Liver (tissue), 9 donors: ENCODE results near the gene B9D1. TPM values are rescaled to one million over a fixed set of nuclear protein-coding genes. Genes with fewer than 3 reads are reported as not detected.

ENCODE experiments used
- DNase-seq: peaks from one replicate; pipeline ENCODE4 v3.0.0-alpha.2; 2017; ENCODE audit warnings: low spot score
- H3K27ac ChIP-seq, 2 donors: one replicate each; pipeline ENCODE4 v1.7.0; 2013; ENCODE audit warnings: inconsistent platforms in 2 of 2, low read length in 2 of 2, control low read depth in 1 of 2, low read depth in 1 of 2, mild to moderate bottlenecking in 1 of 2
- H3K27me3 ChIP-seq, 4 donors: one replicate each; pipeline versions ENCODE4 v1.6.1 to v1.7.0; 2013; ENCODE audit warnings: low read length in 3 of 4, inconsistent platforms in 1 of 4, mild to moderate bottlenecking in 1 of 4, moderate library complexity in 1 of 4; ENCODE audit not compliant: control insufficient read depth in 4 of 4, insufficient read depth in 4 of 4
- H3K36me3 ChIP-seq, 4 donors: one replicate each; pipeline versions ENCODE4 v1.6.1 to v1.7.0; 2013; ENCODE audit warnings: low read length in 3 of 4, mild to moderate bottlenecking in 3 of 4, low read depth in 1 of 4, moderate library complexity in 1 of 4; ENCODE audit not compliant: control insufficient read depth in 4 of 4, insufficient read depth in 3 of 4
- H3K4me1 ChIP-seq, 4 donors: one replicate each; pipeline versions ENCODE4 v1.6.1 to v1.7.0; 2013; ENCODE audit warnings: low read length in 3 of 4, mild to moderate bottlenecking in 3 of 4, moderate library complexity in 1 of 4; ENCODE audit not compliant: control insufficient read depth in 4 of 4, insufficient read depth in 4 of 4
- H3K4me3 ChIP-seq, 3 donors: one replicate each; pipeline versions ENCODE4 v1.6.1 to v1.7.0; 2013; ENCODE audit warnings: low read length in 3 of 3, control low read depth in 1 of 3, low read depth in 1 of 3, mild to moderate bottlenecking in 1 of 3
- H3K9ac ChIP-seq, 2 donors: one replicate each; pipeline ENCODE4 v1.7.0; 2013; ENCODE audit warnings: low read length in 2 of 2, mild to moderate bottlenecking in 2 of 2, moderate library complexity in 2 of 2, control low read depth in 1 of 2, low read depth in 1 of 2
- H3K9me3 ChIP-seq, 4 donors: one replicate each; pipeline versions ENCODE4 v1.6.1 to v1.7.0; 2013; ENCODE audit warnings: low read length in 3 of 4; ENCODE audit not compliant: control insufficient read depth in 4 of 4
- ATF3 ChIP-seq: IDR thresholded peaks from 2 replicates; pipeline ENCODE4 v1.6.1; 2016; ENCODE audit warnings: antibody characterized with exemption
- CTCF ChIP-seq: fragments of 150-350 bp; IDR thresholded peaks from 2 replicates; pipeline ENCODE4 v1.5.1; 2017; ENCODE audit warnings: improper control_type of control experiment, low read depth, low read length; ENCODE audit not compliant: missing input control
- EGR1 ChIP-seq, 2 donors: IDR thresholded peaks; 2 replicates each; pipeline ENCODE4 v1.6.1; 2016 to 2018; ENCODE audit warnings: antibody characterized with exemption in 2 of 2, low read depth in 2 of 2
- FOXA1 ChIP-seq: IDR thresholded peaks from 2 replicates; pipeline ENCODE4 v1.6.1; 2016; ENCODE audit warnings: antibody characterized with exemption
- FOXA2 ChIP-seq: IDR thresholded peaks from 2 replicates; pipeline ENCODE4 v1.6.1; 2016; ENCODE audit warnings: antibody characterized with exemption
- GABPA ChIP-seq, 2 donors: IDR thresholded peaks in 1 of 2; conservative IDR thresholded peaks in 1 of 2; 2 replicates each; pipeline ENCODE4 v1.6.1; 2016; ENCODE audit warnings: antibody characterized with exemption in 2 of 2, mild to moderate bottlenecking in 1 of 2, moderate library complexity in 1 of 2
- HNF4A ChIP-seq, 2 donors: conservative IDR thresholded peaks; 2 replicates each; pipeline ENCODE4 v1.6.1; 2016; ENCODE audit warnings: antibody characterized with exemption in 2 of 2, mild to moderate bottlenecking in 2 of 2
- HNF4G ChIP-seq: IDR thresholded peaks from 2 replicates; pipeline ENCODE4 v1.6.1; 2016; ENCODE audit warnings: antibody characterized with exemption
- JUND ChIP-seq, 2 donors: IDR thresholded peaks; 2 replicates each; pipeline ENCODE4 v1.6.1; 2016; ENCODE audit warnings: antibody characterized with exemption in 2 of 2
- NR2F2 ChIP-seq: IDR thresholded peaks from 2 replicates; pipeline ENCODE4 v1.6.1; 2016; ENCODE audit warnings: antibody characterized with exemption
- RAD21 ChIP-seq, 2 donors: IDR thresholded peaks; 2 replicates each; pipeline ENCODE4 v1.6.1; 2016; ENCODE audit warnings: antibody characterized with exemption in 2 of 2, mild to moderate bottlenecking in 2 of 2
- RXRA ChIP-seq, 2 donors: IDR thresholded peaks; 2 replicates each; pipeline ENCODE4 v1.6.1; 2017 to 2018; ENCODE audit warnings: antibody characterized with exemption in 2 of 2, mild to moderate bottlenecking in 1 of 2
- SP1 ChIP-seq: IDR thresholded peaks from 2 replicates; pipeline ENCODE4 v1.6.1; 2018; ENCODE audit warnings: antibody characterized with exemption, mild to moderate bottlenecking
- TAF1 ChIP-seq: conservative IDR thresholded peaks from 2 replicates; pipeline ENCODE4 v1.6.1; 2016; ENCODE audit warnings: antibody characterized with exemption, mild to moderate bottlenecking
- YY1 ChIP-seq: IDR thresholded peaks from 2 replicates; pipeline ENCODE4 v1.6.1; 2016; ENCODE audit warnings: antibody characterized with exemption, mild to moderate bottlenecking
- ZBTB33 ChIP-seq: IDR thresholded peaks from 2 replicates; pipeline ENCODE4 v1.6.1; 2016; ENCODE audit warnings: antibody characterized with exemption
- WGBS: extraction: QIAGEN DNeasy Blood & Tissue Kit; methylation state at CpG from one replicate; pipeline ENCODE4 v1.1.7; 2013; 5-methylcytosine and 5-hydroxymethylcytosine counted together
- polyA plus RNA-seq, 2 donors: library from polyadenylated mRNA; stranded (reverse) in 1 of 2; unstranded in 1 of 2; fragments of 200-250 nt in 1 of 2; fragments of >200 nt in 1 of 2; fragmentation: Nextera tagmentation in 1 of 2; extraction: Ambion mirVana in 1 of 2; gene quantifications; one replicate each; pipeline versions ENCODE4 v1.2.1 to v1.2.3, GENCODE V29; 2013 to 2015
- total RNA-seq, 2 donors: library from RNA; depleted of rRNA; stranded (reverse); fragments of >200 nt; gene quantifications; one replicate each; pipeline ENCODE4 v1.2.3, GENCODE V29; 2014
- TF ChIP-seq, protein P1 (sequence below): IDR thresholded peaks from 2 replicates; pipeline ENCODE4 v1.6.1; 2016; ENCODE audit warnings: antibody characterized with exemption
- donor health status: healthy.
- donor health status: healthy.
- donor health status: healthy.
- donor health status: healthy.
- donor health status: healthy.

B9D1 gene
- total and polyA plus RNA-seq, 4 donors: 8.4 to 22.0 (median 10.8) TPM

DNA sequence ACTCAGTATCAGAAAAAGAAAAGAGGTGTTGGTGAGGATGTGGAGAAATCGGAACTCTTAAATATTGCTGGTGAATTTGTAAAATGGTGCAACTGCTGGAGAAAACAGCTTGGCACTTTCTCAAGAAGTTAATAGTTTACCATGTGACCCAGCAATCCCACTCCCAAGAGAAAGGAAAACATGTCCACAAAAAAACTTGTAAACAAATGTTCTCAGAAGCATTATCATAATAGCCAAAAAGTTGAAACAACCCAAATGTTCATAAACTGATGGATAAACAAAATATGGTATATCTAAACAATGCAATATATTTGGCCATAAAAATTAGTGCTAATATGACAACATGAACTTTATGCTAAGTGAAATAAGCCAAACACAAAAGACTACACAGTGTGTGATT, 13.2 kb upstream of the B9D1 start:
- no peaks in the 10 kb centered on the region for H3K27me3 ChIP-seq
- no peak overlapping the region for H3K9ac ChIP-seq
- H3K4me1 ChIP-seq: peaks cover 6 to 23% (median 14%) of the 10 kb centered on the region in 4 donors
- H3K9me3 ChIP-seq: no peaks in the 10 kb centered on the region
- 92% methylated on average over 1 of the region's 1 CpG for WGBS
- no peak for TF ChIP-seq FOXA2
- TF ChIP-seq HNF4G: no peak
- no peak for TF ChIP-seq JUND (IDR thresholded peaks at IDR 0.05)
- no peak for TF ChIP-seq NR2F2
- no peak for TF ChIP-seq TAF1
- TF ChIP-seq HNF4A (conservative IDR thresholded peaks at IDR 0.05): no peak
- no peak for TF ChIP-seq SP1
- no peak for TF ChIP-seq ZBTB33
- no peak for TF ChIP-seq RXRA (IDR thresholded peaks at IDR 0.05)
- no peak for TF ChIP-seq ATF3
- TF ChIP-seq FOXA1: no peak
- TF ChIP-seq CTCF: no peak
- no peak for TF ChIP-seq GABPA (IDR thresholded peaks at IDR 0.05 in 1 of 2, conservative IDR thresholded peaks at IDR 0.05 in 1 of 2)
- no peak for TF ChIP-seq EGR1 (IDR thresholded peaks at IDR 0.05; ENCODE audit: low read depth in 2 of 2)
- H3K27ac ChIP-seq: no peak overlapping the region
- peaks cover 2 to 4% (median 3%) of the 10 kb centered on the region in 4 donors for H3K36me3 ChIP-seq
- no peak overlapping the region for H3K4me3 ChIP-seq
- DNase-seq: no peak

DNA sequence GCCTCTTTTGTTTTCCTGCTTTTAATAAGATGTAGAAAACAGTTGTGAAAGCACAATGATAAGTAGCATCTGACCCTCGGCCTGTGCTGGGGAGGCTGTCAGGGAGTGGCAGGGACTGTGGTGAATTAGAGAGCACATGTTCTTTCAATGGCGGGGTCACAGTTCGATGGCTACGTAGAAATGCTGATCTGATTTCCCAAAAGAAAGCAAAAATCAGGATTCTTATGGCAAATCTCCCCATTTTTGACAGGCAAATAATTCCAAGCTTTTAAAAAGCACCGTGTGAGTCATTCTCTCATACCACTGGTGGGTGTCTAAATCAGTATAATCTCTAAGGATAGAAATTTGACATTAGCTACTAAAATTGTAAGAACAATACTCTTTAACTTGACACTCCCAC, 11.6 kb upstream of the B9D1 start:
- DNase-seq: no peak
- no peak overlapping the region for H3K27ac ChIP-seq

More for the DNA sequence above, 11.6 kb upstream of the B9D1 start:
- H3K27me3 ChIP-seq: no peaks in the 10 kb centered on the region
- no peaks in the 10 kb centered on the region for H3K36me3 ChIP-seq
- peaks cover 7 to 19% (median 12%) of the 10 kb centered on the region in 4 donors for H3K4me1 ChIP-seq
- no peaks in the 10 kb centered on the region for H3K9me3 ChIP-seq
- WGBS: 93% methylated on average over 5 of the region's 5 CpGs
- no peak overlapping the region for H3K4me3 ChIP-seq
- TF ChIP-seq, protein P1, sequence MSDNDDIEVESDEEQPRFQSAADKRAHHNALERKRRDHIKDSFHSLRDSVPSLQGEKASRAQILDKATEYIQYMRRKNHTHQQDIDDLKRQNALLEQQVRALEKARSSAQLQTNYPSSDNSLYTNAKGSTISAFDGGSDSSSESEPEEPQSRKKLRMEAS: no peak
- TF ChIP-seq RAD21 (IDR thresholded peaks at IDR 0.05): no peak
- TF ChIP-seq FOXA1: no peak
- TF ChIP-seq ZBTB33: no peak
- TF ChIP-seq EGR1 (IDR thresholded peaks at IDR 0.05; ENCODE audit: low read depth in 2 of 2): no peak
- TF ChIP-seq RXRA (IDR thresholded peaks at IDR 0.05): no peak
- TF ChIP-seq SP1: no peak
- TF ChIP-seq YY1: no peak
- TF ChIP-seq ATF3: no peak
- no peak for TF ChIP-seq GABPA (IDR thresholded peaks at IDR 0.05 in 1 of 2, conservative IDR thresholded peaks at IDR 0.05 in 1 of 2)
- TF ChIP-seq HNF4A (conservative IDR thresholded peaks at IDR 0.05): no peak
- TF ChIP-seq FOXA2: no peak
- no peak for TF ChIP-seq HNF4G
- H3K9ac ChIP-seq: no peak overlapping the region
